Dermis microvascular lymphatic vessel endothelial cell (primary cell): Measurements from ENCODE around the gene PSEN1. TPM values are rescaled to one million over a fixed set of nuclear protein-coding genes. Genes with fewer than 3 reads are reported as not detected.

Experiments
- DNase-seq, 2 donors: peaks; one replicate each; pipeline versions ENCODE4 v3.0.0 to v3.0.0-alpha.2; 2010; ENCODE audit warnings: low read depth in 2 of 2
- total RNA-seq: library from RNA; depleted of rRNA; stranded (reverse); fragments of >200 nt; gene quantifications from 2 replicates; pipeline ENCODE4 v1.2.1, GENCODE V29; 2014

Gene PSEN1
- total RNA-seq, 1 donor from 2014 or later: 32.0 TPM

DNA sequence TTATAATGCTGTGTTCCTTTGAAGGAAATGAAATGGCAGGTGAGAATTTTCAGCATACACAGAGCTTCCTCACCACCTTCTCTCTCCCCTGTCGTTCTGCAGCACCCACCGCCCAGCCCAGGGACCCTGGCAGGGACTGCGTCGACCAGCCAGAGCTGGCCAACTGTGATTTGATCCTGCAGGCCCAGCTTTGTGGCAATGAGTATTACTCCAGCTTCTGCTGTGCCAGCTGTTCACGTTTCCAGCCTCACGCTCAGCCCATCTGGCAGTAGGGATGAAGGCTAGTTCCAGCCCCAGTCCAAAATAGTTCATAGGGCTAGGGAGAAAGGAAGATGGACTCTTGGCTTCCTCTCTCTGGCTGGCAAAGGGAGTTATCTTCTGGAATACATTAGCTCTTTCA, 136.1 kb downstream of the PSEN1 start:
- no peak for DNase-seq

Other genes with a start within 250 kb of the PSEN1 start
- 0.38 and 0.90 TPM in 2 replicates for gene DPF3, start 242.4 kb upstream of the PSEN1 start, total RNA-seq
- 5.1 and 6.2 TPM in 2 replicates for gene DCAF4, start 210.0 kb upstream of the PSEN1 start, total RNA-seq
- gene ZFYVE1, start 109.4 kb upstream of the PSEN1 start, total RNA-seq: 12.7 and 19.6 TPM in 2 replicates
- gene RBM25, start 78.0 kb upstream of the PSEN1 start, total RNA-seq: 22.4 and 22.7 TPM in 2 replicates
- gene PAPLN, start 101.0 kb downstream of the PSEN1 start, total RNA-seq: 30.4 and 58.3 TPM in 2 replicates